Activated T-cell treated with anti-CD3 and anti-CD28 coated beads for 48 hours (primary cell): ENCODE data around the gene WDR4.
A peak's percentile ranks its signal among the peaks of the same experiment; 100 is the strongest.
"Not testable (repeated sequence)": the region's sequence is repeated elsewhere in the genome, so short reads cannot be mapped to it uniquely, and the experiment has no call there.

Experiments used
- DNase-seq: peaks from one replicate; pipeline ENCODE4 v3.0.0-alpha.2; 2020; ENCODE audit warnings: low read depth

The WDR4 gene

GRCh38 chr21:42815217-42815616 is 64.1 kb downstream of the WDR4 start:
- no peak for DNase-seq

- DNase-seq = not testable (repeated sequence)
Observed at GRCh38 chr21:42812528-42813241, 66.7 kb downstream of the WDR4 start.

GRCh38 chr21:42811960-42812359 is 67.4 kb downstream of the WDR4 start:
- DNase-seq = no peak

DNA sequence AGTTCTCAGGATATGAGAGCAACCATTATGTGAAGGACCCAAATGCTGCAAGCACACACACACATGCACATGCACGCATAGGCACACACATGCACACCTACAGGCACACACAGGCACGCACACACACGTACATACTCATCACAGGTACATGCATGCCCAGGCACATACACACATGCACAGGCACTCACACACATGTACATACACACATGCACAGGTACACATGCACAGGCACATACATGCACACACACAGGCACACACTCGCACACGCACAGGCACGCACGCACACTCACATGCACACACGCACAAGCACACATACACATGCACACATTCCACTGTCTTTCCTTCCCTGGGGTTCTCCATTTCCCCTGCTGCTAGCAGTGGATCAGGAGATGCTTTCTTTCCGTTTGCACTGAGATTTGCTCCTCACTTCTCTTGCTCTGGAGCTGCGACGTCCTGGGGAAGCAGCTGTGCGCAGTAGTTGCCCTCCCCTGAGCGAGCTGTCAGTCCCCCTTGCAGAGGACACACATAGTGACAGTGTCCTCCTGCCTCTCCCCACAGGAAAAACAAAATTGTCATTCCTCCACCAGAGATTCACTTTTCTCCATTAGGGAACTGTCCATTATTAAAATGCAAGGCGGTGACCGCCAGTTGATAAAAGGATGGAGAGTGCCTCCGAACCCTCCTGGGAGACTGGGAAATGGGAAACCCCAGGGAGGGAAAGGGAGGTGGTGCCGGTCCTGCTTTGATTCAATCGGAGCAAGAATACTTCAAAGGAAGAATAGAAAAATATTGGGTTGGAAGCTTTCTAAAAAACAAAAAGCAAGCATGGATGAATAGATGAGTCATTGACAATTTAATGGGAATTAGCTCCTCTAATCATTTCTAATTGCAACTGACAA is 69.5 kb downstream of the WDR4 start:
- no peak for DNase-seq

GRCh38 chr21:42809171-42809570 is 70.2 kb downstream of the WDR4 start:
- no peak for DNase-seq

DNA sequence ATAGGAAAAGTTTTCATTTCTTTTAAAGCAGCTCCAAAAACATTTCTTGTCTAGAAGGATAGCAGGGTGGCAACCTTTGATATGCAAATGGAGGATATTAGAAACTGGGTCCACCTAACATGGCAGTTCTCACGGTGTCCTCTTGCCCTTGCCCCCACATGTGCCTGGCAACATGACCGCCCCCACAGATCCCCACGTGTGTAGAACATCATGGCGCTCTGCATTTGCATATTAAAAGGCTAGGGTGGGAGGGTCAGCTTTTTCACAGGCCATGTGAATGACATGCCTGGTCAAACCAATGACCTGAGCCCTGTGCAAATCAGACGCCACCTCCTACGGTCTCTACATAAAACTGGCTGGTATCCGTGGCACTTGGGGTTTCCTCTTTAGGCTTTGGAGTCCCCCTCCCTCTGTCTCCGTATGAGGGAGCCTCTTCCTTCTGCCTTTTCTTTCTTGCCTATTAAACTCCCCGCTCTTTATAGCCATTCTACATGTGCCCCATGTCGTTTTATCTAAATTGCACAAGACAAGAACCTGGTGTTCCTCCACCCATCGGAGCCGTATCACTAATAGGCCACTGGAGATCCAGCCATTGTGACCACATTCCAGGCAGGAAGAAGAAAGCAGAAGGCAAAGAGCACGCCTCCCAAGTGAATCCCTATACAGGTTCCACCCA is 71.3 kb downstream of the WDR4 start:
- no peak for DNase-seq

- not testable (repeated sequence) for DNase-seq
Observed at GRCh38 chr21:42807293-42807895, 71.9 kb downstream of the WDR4 start.

DNA sequence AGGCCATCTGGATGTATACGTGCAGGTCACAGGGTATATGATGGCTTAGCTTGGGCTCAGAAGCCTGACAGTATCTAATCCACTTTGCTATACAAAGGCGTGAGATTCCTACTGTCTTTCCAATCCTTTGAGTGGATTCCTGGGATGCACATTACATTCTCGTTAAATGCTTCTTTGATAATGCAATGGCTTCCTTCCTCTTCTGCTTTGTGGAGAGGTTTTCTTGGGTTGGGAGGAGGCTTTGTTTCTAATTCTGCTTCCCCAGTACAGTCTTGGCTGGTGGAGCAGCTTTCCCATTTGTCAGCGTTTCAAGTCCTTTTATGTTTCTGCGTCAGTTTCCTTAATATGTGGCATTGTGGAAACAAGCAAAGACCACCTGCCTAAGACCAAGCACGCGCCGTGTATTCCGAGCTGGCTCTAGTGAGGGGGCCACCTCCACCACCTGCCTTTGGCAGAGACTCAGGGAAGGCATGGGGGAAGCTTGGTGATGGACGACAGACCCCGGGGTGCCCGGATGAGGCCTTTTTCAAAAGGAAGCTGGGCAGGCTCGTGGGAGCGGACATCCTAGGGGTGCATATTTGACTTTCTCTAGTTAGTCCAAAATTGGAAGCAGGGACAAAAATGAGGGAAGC is 72.7 kb downstream of the WDR4 start:
- DNase-seq = no peak

GRCh38 chr21:42801616-42802015 is 77.7 kb downstream of the WDR4 start:
- not testable (repeated sequence) for DNase-seq

DNA sequence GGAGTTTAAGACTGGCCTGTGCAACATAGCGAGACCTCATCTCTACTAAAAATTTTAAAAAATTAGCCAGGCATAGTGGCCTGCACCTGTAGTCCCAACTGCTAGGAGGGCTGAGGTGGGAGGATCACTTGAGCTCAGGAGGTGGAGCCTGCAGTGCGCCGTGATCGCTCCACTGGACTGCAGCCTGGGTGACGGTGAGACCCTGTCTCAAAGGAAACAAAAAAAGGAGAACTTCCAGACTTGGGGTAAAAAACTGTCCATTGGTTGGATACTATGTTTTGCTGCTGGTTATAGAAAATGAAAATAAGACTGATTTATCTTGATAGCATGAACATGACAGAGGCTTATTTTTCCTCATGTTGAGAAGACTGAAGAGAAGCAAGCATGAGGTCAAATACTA is 79.4 kb downstream of the WDR4 start:
- DNase-seq = no peak

DNA sequence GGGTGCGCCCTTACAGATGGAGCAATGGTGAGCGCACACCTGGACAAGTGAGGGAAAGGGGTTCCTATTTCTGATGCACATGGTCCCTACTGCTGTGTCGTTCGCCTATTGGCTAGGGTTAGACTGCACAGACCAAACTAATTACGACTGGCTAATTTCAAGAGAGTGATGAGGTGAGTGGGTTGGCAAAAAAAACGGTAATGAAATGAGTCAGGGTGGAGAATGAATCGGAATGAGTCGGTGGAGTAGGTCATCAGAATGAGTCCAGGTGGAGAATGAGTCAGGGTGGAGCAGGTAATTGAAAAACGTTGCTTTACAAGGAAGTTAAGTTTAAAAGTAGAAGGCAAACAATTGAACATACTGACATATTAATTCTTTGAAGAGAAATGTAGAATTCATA is 79.8 kb downstream of the WDR4 start:
- peak; percentile 11 for DNase-seq
